SIG-M5 treated with dmso at 0.1 percent for 504 hours (cell line): ENCODE data around the gene ZEB2.

Experiments used
- DNase-seq: peaks from one replicate; lab custom pipeline; 2025; ENCODE audit not compliant: unreplicated experiment; lab: John Stamatoyannopoulos, UW

ZEB2 gene

DNA sequence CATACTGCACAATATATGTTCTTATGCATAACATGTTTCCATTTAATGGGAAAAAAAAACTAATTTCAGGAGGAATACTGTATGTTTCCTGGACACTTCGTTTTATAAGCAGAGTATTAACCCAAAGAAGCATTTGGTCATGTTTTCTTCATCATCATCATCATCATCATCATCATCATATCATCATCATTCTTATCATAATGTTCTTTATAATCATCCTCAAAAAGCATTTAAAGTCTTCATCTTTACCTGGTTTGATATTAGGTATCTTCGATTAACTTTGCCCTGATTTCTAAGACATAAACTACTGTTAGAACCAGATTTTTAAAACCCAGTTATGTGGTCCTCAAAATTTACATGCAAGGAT is 47.9 kb downstream of the ZEB2 start:
- DNase-seq: no peak

- DNase-seq: no peak
Measured at GRCh38 chr2:144471305-144472045, 48.4 kb downstream of the ZEB2 start.

GRCh38 chr2:144470816-144471215 is 49.1 kb downstream of the ZEB2 start:
- no peak for DNase-seq

DNA sequence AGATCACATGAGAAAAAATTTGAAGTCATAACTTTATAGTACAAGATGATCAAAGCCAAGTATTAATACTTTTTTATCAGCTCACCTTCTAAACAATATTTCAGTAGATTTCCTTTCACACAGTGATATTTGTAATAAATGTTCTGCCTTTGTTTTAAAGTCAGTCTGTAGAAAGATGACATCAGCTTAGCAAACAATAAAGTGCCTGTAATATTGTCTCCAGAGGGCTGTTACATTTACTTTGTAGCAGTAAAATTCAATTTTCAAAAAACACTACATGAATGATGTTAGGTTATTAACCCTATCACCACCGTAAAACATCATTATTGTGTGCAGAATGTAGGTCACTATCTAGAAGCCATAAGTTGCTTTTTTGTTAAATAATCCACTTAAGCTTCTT is 49.6 kb downstream of the ZEB2 start:
- no peak for DNase-seq

- DNase-seq: no peak
Measured at GRCh38 chr2:144469798-144470197, 50.1 kb downstream of the ZEB2 start.

DNA sequence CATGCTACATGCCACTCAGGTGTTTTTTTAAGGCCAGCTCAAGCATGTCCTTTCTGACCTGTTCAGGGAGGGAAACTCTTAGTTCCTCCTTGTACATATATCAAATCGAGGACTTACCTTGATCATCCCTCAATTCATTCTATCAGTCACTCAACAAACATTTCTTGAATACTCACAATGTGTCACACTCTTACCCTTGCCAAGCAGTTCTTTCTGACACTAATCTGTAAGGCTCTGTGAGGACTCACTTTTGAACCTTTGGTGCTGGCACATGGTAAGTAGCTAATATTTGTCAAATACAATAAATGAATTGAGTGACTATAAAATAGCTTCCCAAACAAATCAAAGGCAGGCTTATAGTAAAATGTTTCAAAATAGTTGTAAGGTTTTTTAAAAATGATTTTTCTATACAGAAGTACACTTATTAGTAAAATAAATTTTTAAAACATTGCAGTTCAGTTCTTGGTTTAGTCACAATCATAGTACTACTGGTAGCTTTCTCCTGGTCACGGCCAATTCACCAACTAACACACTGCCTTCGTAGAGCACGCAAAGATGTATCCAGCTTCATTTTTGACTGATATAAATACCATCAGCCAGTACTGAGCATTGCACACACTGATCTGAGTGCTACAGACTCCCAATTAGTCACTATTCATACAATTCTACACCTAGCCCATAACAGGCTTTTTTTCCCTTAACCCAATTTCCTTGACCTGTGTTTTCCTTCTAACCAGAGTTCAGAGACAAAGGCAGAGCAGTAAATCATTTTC is 50.9 kb downstream of the ZEB2 start:
- no peak for DNase-seq

- no peak for DNase-seq
Measured at GRCh38 chr2:144467502-144468137, 52.3 kb downstream of the ZEB2 start.

GRCh38 chr2:144466637-144467036 is 53.3 kb downstream of the ZEB2 start:
- no peak for DNase-seq

- DNase-seq: no peak
Measured at GRCh38 chr2:144465749-144466148, 54.2 kb downstream of the ZEB2 start.

GRCh38 chr2:144464730-144465129 is 55.2 kb downstream of the ZEB2 start:
- no peak for DNase-seq

GRCh38 chr2:144463266-144463665 is 56.7 kb downstream of the ZEB2 start:
- no peak for DNase-seq

DNA sequence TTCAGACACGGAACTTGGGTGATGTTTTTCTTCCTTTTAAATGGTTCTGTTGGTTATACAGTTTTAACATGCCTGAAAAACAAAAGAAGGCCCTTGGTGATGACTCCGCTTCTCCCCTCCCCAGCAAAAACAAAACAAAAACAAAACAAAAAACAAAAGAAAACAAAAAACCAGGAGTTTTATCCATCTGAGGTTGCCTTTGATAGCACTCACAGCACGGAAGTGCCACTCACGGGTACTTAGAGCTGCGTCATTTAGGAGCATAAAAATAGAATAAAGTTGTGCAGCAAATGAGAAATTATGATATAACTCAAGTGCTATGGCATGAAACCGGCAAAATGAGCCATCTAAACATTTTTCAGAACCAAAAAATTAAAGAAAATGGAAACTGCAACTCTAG is 57.7 kb downstream of the ZEB2 start:
- DNase-seq: no peak

DNA sequence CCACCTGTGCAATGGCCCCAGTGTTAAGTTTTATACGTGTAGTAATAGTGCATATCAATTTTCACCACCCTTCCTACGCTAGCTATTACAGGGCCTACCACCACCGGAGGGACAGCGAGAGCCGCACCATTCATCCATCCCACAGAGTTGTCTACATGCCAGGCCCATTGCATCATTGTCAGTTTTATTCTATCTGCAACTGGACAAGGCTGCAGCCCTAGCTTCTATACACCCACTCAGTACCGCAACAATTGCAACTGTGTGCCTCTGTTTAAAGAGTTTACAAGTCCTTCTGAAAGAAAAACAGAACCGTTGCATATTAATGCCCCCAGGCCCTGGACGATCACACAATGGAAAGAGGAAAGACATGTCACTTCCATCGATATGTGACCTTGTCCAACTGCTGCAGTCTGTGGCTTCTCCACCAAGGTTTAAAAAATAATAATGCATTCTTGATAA is 58.6 kb downstream of the ZEB2 start:
- no peak for DNase-seq

DNA sequence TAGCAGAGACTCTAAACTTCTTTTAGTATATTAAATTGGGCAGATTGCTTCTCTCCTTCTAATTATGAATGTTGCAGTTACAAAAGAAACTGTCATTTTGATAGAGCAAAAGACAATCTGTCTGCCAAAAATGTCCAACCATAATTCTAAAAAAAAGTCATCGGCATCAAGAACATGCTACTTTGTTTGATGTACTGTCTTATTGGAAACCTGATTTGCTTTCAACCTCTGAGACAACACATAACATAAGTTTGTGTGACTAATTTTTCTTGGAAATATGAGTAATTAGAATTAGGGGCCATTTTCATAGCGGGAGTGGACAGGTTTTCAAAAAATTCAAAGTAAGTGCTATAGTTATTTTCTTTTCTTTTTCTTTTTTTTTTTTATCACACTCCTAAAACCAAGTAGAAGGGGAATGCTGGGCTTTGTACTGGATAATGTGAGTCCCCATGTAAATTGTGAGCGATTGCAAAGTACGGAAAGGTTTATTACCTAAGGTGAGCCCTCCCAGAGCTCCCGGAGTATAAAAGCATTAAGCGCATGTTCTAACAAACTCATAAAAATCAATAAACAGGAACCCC is 59.1 kb downstream of the ZEB2 start:
- DNase-seq: no peak

- no peak for DNase-seq
Measured at GRCh38 chr2:144459937-144460336, 60.0 kb downstream of the ZEB2 start.

GRCh38 chr2:144459286-144459685 is 60.6 kb downstream of the ZEB2 start:
- DNase-seq: no peak

DNA sequence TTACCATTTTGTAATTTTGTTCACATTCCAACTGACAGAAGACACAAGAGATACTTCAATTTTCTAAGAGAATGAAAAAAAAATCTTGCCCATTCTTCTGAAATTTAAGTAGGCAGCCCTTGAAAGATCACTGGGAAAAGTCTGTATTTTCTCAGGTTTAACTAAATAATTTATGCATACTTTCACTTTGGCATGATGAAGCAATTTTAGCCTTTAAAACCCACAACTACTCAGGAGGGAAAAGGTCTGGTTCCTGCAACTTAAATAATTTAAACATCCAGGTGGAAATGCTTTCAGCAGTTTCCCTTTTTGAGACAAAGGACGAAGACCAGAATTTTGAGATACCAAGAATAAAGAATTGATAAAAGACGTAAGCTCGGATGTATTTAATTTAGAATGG is 61.4 kb downstream of the ZEB2 start:
- no peak for DNase-seq

DNA sequence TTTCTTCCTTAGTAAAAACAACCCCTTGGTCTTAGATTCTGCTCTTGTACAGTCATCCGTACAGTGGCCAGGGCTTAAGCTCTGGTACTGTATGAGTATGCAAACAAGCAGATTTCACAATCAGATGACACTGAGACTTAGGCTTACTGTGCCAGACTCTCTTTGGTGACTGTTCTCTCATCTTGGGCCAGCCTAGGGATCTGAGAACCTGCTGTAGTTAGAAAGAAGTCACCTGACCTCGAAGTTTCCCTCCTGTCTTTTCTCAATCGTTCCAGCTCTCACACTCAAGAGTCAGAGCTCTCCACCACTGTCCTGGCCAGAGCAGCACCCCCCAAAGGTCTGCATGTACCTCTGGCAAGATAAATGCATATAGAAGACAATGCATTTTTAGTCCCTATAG is 63.2 kb downstream of the ZEB2 start:
- peak; percentile 89 for DNase-seq

- DNase-seq: no peak
Measured at GRCh38 chr2:144455987-144456386, 63.9 kb downstream of the ZEB2 start.

DNA sequence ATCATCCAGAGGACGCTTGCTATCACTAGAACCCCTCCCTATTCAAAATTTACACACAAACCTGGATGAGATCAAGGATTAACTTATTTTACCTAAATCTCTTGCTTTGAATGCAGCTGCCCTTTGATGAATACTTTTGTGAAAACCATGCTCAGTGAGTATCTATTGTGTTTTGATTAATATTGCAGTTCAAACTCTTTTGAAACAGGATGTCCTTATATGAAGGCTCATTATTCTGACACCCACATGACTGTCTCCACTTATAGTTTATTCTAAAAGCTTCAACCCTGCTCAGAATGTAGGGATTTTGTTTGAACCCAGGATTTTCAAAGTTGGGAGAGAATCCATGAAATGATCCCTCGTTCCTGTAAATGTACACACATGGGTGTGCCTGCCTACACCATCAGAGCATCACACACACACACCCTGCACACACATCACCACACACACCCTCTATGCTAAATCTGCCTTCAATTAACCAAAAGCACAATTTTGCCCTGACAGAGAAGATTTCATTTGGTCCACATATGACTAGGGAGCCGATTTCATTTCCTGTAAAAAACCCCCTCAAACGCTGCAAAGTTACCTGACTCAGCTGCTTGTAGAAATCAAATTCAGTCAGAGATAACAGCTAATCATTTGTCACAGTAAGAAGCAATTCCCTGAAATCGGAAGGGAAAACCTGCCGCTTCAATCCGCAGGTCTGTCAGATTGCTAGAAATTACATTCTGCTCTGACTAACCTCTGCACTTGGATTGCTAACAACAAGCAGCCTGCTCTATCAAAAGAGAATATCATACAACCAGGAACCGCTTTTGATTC is 65.2 kb downstream of the ZEB2 start:
- no peak for DNase-seq
